T-helper 17 cell (primary cell): ENCODE data around the gene WWOX. TPM values are rescaled to one million over a fixed set of nuclear protein-coding genes. Genes with fewer than 3 reads are reported as not detected.
"Not testable (repeated sequence)": the region's sequence is repeated elsewhere in the genome, so short reads cannot be mapped to it uniquely, and the experiment has no call there.

ENCODE experiments used
- ATAC-seq: fragments of 150-1000 bp; cut with Tn5 transposase; 2 replicates; pipeline ENCODE4 v1.10.0; 2021; ENCODE audit warnings: mild to moderate bottlenecking, moderate library complexity
- DNase-seq, 3 donors: peaks; one replicate each; pipeline versions ENCODE4 v3.0.0 to v3.0.0-alpha.2; 2020 to 2021
- H3K9me3 ChIP-seq: one replicate; pipeline ENCODE4 v1.7.0; 2013; ENCODE audit warnings: low read length, mild to moderate bottlenecking; ENCODE audit not compliant: control insufficient read depth, poor library complexity, severe bottlenecking
- H3K27ac Mint-ChIP-seq: one replicate; pipeline ENCODE4 v1.8.0; 2022; ENCODE audit warnings: mild to moderate bottlenecking, moderate library complexity, mixed read lengths
- H3K27me3 Mint-ChIP-seq: one replicate; pipeline ENCODE4 v1.8.0; 2022; ENCODE audit warnings: mixed read lengths
- H3K36me3 Mint-ChIP-seq: one replicate; pipeline ENCODE4 v1.8.0; 2022; ENCODE audit warnings: low read depth, mixed read lengths
- H3K4me1 Mint-ChIP-seq: one replicate; pipeline ENCODE4 v1.8.0; 2022; ENCODE audit warnings: mild to moderate bottlenecking, mixed read lengths
- H3K4me3 Mint-ChIP-seq: one replicate; pipeline ENCODE4 v1.8.0; 2022; ENCODE audit warnings: mild to moderate bottlenecking, moderate library complexity, mixed read lengths
- total RNA-seq, 4 donors: library from RNA in 2 of 4; stranded (reverse) in 2 of 4; gene quantifications; one replicate each; pipeline ENCODE4 v1.2.3 and lab custom pipeline; 2022 to 2026

WWOX gene
- total RNA-seq, 2 donors from 2014 or later = 26.8 to 29.7 TPM

- DNase-seq (no peak), ATAC-seq (no peak)
- Mint-ChIP-seq H3K4me3 (no peak overlapping the region), H3K27me3 (no peaks in the 10 kb centered on the region), H3K4me1 (peaks cover 4% of the 10 kb centered on the region), H3K36me3 (no peaks in the 10 kb centered on the region), H3K27ac (no peak overlapping the region)
- no peaks in the 10 kb centered on the region for H3K9me3 ChIP-seq
Measured at GRCh38 chr16:78501744-78502143, 402.3 kb downstream of the WWOX start.

- Mint-ChIP-seq H3K27me3 (no peaks in the 10 kb centered on the region), H3K36me3 (no peaks in the 10 kb centered on the region), H3K4me1 (peaks cover 4% of the 10 kb centered on the region), H3K27ac (no peak overlapping the region), H3K4me3 (no peak overlapping the region)
- no peaks in the 10 kb centered on the region for H3K9me3 ChIP-seq
- ATAC-seq (no peak), DNase-seq (no peak)
Measured at GRCh38 chr16:78502812-78503350, 403.4 kb downstream of the WWOX start.

- H3K36me3 Mint-ChIP-seq = no peaks in the 10 kb centered on the region
- H3K27ac Mint-ChIP-seq = no peak overlapping the region
- peak; percentile 36 for ATAC-seq
- no peaks in the 10 kb centered on the region for H3K27me3 Mint-ChIP-seq
- no peak overlapping the region for H3K4me3 Mint-ChIP-seq
- peaks cover 4% of the 10 kb centered on the region for H3K4me1 Mint-ChIP-seq
- no peaks in the 10 kb centered on the region for H3K9me3 ChIP-seq
- DNase-seq = peak in 1 of 3 donors; percentile 24
Measured at GRCh38 chr16:78503602-78504001, 404.1 kb downstream of the WWOX start.

GRCh38 chr16:78504401-78504851 lies 405.0 kb downstream of the WWOX start:
- Mint-ChIP-seq H3K27me3 (no peaks in the 10 kb centered on the region), H3K27ac (no peak overlapping the region), H3K4me3 (no peak overlapping the region), H3K4me1 (peaks cover 4% of the 10 kb centered on the region), H3K36me3 (no peaks in the 10 kb centered on the region)
- DNase-seq = no peak
- no peaks in the 10 kb centered on the region for H3K9me3 ChIP-seq
- ATAC-seq = no peak

GRCh38 chr16:78505036-78505435 lies 405.6 kb downstream of the WWOX start:
- Mint-ChIP-seq H3K4me1 (peaks cover 4% of the 10 kb centered on the region), H3K4me3 (no peak overlapping the region), H3K27ac (no peak overlapping the region), H3K36me3 (no peaks in the 10 kb centered on the region), H3K27me3 (no peaks in the 10 kb centered on the region)
- ATAC-seq (no peak), DNase-seq (no peak)
- H3K9me3 ChIP-seq = no peaks in the 10 kb centered on the region

- H3K27me3 Mint-ChIP-seq = no peaks in the 10 kb centered on the region
- no peak overlapping the region for H3K27ac Mint-ChIP-seq
- H3K4me1 Mint-ChIP-seq = peaks cover 5% of the 10 kb centered on the region
- DNase-seq (no peak), ATAC-seq (no peak)
- H3K4me3 Mint-ChIP-seq = no peak overlapping the region
- no peaks in the 10 kb centered on the region for H3K36me3 Mint-ChIP-seq
- H3K9me3 ChIP-seq = no peaks in the 10 kb centered on the region
Measured at GRCh38 chr16:78505544-78506366, 406.3 kb downstream of the WWOX start.

GRCh38 chr16:78506367-78507193 lies 407.1 kb downstream of the WWOX start:
- Mint-ChIP-seq H3K27ac (no peak overlapping the region), H3K4me3 (no peak overlapping the region), H3K27me3 (no peaks in the 10 kb centered on the region), H3K4me1 (peaks cover 5% of the 10 kb centered on the region), H3K36me3 (no peaks in the 10 kb centered on the region)
- DNase-seq (no peak), ATAC-seq (no peak)
- H3K9me3 ChIP-seq = no peaks in the 10 kb centered on the region

- no peak for ATAC-seq
- H3K4me1 Mint-ChIP-seq = peaks cover 2% of the 10 kb centered on the region
Measured at GRCh38 chr16:78507576-78507975, 408.1 kb downstream of the WWOX start.

GRCh38 chr16:78509965-78510364 lies 410.5 kb downstream of the WWOX start:
- peaks cover 2% of the 10 kb centered on the region for H3K4me1 Mint-ChIP-seq
- ATAC-seq = no peak
- H3K27ac Mint-ChIP-seq = no peak overlapping the region
- DNase-seq = no peak
- no peaks in the 10 kb centered on the region for H3K9me3 ChIP-seq
- H3K27me3 Mint-ChIP-seq = no peaks in the 10 kb centered on the region
- H3K4me3 Mint-ChIP-seq = no peak overlapping the region
- H3K36me3 Mint-ChIP-seq = no peaks in the 10 kb centered on the region

More at GRCh38 chr16:78507576-78507975, 408.1 kb downstream of the WWOX start:
- Mint-ChIP-seq H3K36me3 (no peaks in the 10 kb centered on the region), H3K27ac (no peak overlapping the region), H3K27me3 (no peaks in the 10 kb centered on the region), H3K4me3 (no peak overlapping the region)
- H3K9me3 ChIP-seq = no peaks in the 10 kb centered on the region
- no peak for DNase-seq

GRCh38 chr16:78510496-78510895 lies 411.0 kb downstream of the WWOX start:
- DNase-seq (no peak), ATAC-seq (no peak)
- no peak overlapping the region for H3K27ac Mint-ChIP-seq
- H3K27me3 Mint-ChIP-seq = no peaks in the 10 kb centered on the region
- H3K4me1 Mint-ChIP-seq = peaks cover 2% of the 10 kb centered on the region
- H3K9me3 ChIP-seq = no peaks in the 10 kb centered on the region
- no peak overlapping the region for H3K4me3 Mint-ChIP-seq
- H3K36me3 Mint-ChIP-seq = no peaks in the 10 kb centered on the region

- no peak overlapping the region for H3K4me3 Mint-ChIP-seq
- no peaks in the 10 kb centered on the region for H3K9me3 ChIP-seq
- no peak for ATAC-seq
- no peaks in the 10 kb centered on the region for H3K27me3 Mint-ChIP-seq
- DNase-seq = no peak
- H3K36me3 Mint-ChIP-seq = no peaks in the 10 kb centered on the region
- H3K4me1 Mint-ChIP-seq = peaks cover 2% of the 10 kb centered on the region
- H3K27ac Mint-ChIP-seq = no peak overlapping the region
Measured at GRCh38 chr16:78513838-78514237, 414.4 kb downstream of the WWOX start.

GRCh38 chr16:78514888-78515287 lies 415.4 kb downstream of the WWOX start:
- H3K4me1 Mint-ChIP-seq, DNase-seq, ATAC-seq, H3K27me3 Mint-ChIP-seq, H3K36me3 Mint-ChIP-seq, H3K9me3 ChIP-seq, H3K4me3 Mint-ChIP-seq, H3K27ac Mint-ChIP-seq: not testable (repeated sequence)

- no peaks in the 10 kb centered on the region for H3K36me3 Mint-ChIP-seq
- no peaks in the 10 kb centered on the region for H3K27me3 Mint-ChIP-seq
- ATAC-seq (no peak), DNase-seq (no peak)
- no peaks in the 10 kb centered on the region for H3K4me1 Mint-ChIP-seq
- no peaks in the 10 kb centered on the region for H3K9me3 ChIP-seq
- H3K4me3 Mint-ChIP-seq = no peak overlapping the region
- H3K27ac Mint-ChIP-seq = no peak overlapping the region
Measured at GRCh38 chr16:78515421-78515820, 416.0 kb downstream of the WWOX start.
